Neural cell (in vitro differentiated cells): ENCODE measurements around the gene GTPBP6. TPM values are rescaled to one million over a fixed set of nuclear protein-coding genes. Genes with fewer than 3 reads are reported as not detected.
"Not testable (repeated sequence)": the region's sequence is repeated elsewhere in the genome, so short reads cannot be mapped to it uniquely, and the experiment has no call there.

ENCODE experiments used
- H2AFZ ChIP-seq: fragments of 200-600, 300-800 bp; sonication (generic), shearing (Covaris generic); 2 replicates; pipeline ENCODE4 v1.6.0; 2014; ENCODE audit warnings: low read depth, mild to moderate bottlenecking, antibody characterized with exemption, low read length, moderate library complexity
- H3F3A ChIP-seq: fragments of 200-600 bp; shearing (Covaris generic); 2 replicates; pipeline ENCODE4 v1.6.1; 2016; ENCODE audit warnings: mild to moderate bottlenecking, moderate library complexity, mixed read lengths, antibody characterized with exemption, low read length; ENCODE audit not compliant: insufficient read depth, poor library complexity, severe bottlenecking
- H3K27ac ChIP-seq: fragments of 200-600, 300-800 bp; sonication (generic), shearing (Covaris generic); 2 replicates; pipeline ENCODE4 v1.5.1; 2014; ENCODE audit warnings: mild to moderate bottlenecking, low read length, moderate library complexity
- H3K27me3 ChIP-seq: fragments of 300-800, 200-600 bp; sonication (generic), shearing (Covaris generic); 2 replicates; pipeline ENCODE4 v1.6.0; 2014; ENCODE audit warnings: mild to moderate bottlenecking, low read depth, low read length, moderate library complexity; ENCODE audit not compliant: insufficient read depth
- H3K36me3 ChIP-seq: fragments of 300-800, 200-600 bp; sonication (generic), shearing (Covaris generic); 2 replicates; pipeline ENCODE4 v1.5.1; 2014; ENCODE audit warnings: mild to moderate bottlenecking, antibody characterized with exemption, low read length, moderate library complexity; ENCODE audit not compliant: insufficient read depth
- H3K4me2 ChIP-seq: fragments of 300-800, 200-600 bp; sonication (generic), shearing (Covaris generic); 2 replicates; pipeline ENCODE4 v1.6.0; 2014; ENCODE audit warnings: mild to moderate bottlenecking, low read length
- H3K4me3 ChIP-seq: fragments of 300-800, 200-600 bp; sonication (generic), shearing (Covaris generic); 2 replicates; pipeline ENCODE4 v1.5.1; 2014; ENCODE audit warnings: mild to moderate bottlenecking, low read length, moderate library complexity
- H3K79me2 ChIP-seq: fragments of 200-600 bp; shearing (Covaris generic); replicated peaks from 2 replicates; pipeline ENCODE4 v1.6.0; 2014; ENCODE audit warnings: mild to moderate bottlenecking, low read length, moderate library complexity; ENCODE audit not compliant: insufficient read depth
- H3K9ac ChIP-seq: fragments of 300-800, 200-600 bp; sonication (generic), shearing (Covaris generic); 2 replicates; pipeline ENCODE4 v1.6.1; 2016; ENCODE audit warnings: mild to moderate bottlenecking, low read length, mixed read lengths
- H3K9me2 ChIP-seq: fragments of 200-600 bp; shearing (Covaris generic); 2 replicates; pipeline ENCODE4 v1.6.1; 2016; ENCODE audit warnings: mild to moderate bottlenecking, low read length, mixed read lengths; ENCODE audit not compliant: insufficient read depth
- H3K9me3 ChIP-seq: fragments of 200-600, 300-800 bp; sonication (generic), shearing (Covaris generic); 2 replicates; pipeline ENCODE4 v1.6.1; 2016; ENCODE audit warnings: mild to moderate bottlenecking, mixed run types, low read length, moderate library complexity, mixed read lengths
- H4K20me1 ChIP-seq: fragments of 200-600 bp; shearing (Covaris generic); 2 replicates; pipeline ENCODE4 v1.6.1; 2016; ENCODE audit warnings: mild to moderate bottlenecking, mixed run types; ENCODE audit not compliant: insufficient read depth
- EP300 ChIP-seq: fragments of 450-650 bp; conservative IDR thresholded peaks from 2 replicates; pipeline ENCODE4 v1.6.1; 2014; ENCODE audit warnings: antibody characterized with exemption, mild to moderate bottlenecking, moderate library complexity; ENCODE audit not compliant: poor library complexity, severe bottlenecking
- EZH2 ChIP-seq: fragments of 200-600, 300-800 bp; shearing (Covaris generic), sonication (generic); IDR thresholded peaks from 2 replicates; pipeline ENCODE4 v1.6.1; 2014; ENCODE audit warnings: antibody characterized with exemption, low read length, borderline replicate concordance, mild to moderate bottlenecking; ENCODE audit not compliant: insufficient read depth, poor library complexity, severe bottlenecking
- MXI1 ChIP-seq: fragments of 450-650 bp; conservative IDR thresholded peaks from 2 replicates; pipeline ENCODE4 v1.6.1; 2014; ENCODE audit warnings: antibody characterized with exemption, mild to moderate bottlenecking; ENCODE audit not compliant: poor library complexity, severe bottlenecking
- POLR2AphosphoS5 ChIP-seq: IDR thresholded peaks from 2 replicates; pipeline ENCODE4 v1.6.1; 2012
- RAD21 ChIP-seq: fragments of 450-650 bp; conservative IDR thresholded peaks from 2 replicates; pipeline ENCODE4 v1.6.1; 2014; ENCODE audit warnings: antibody characterized with exemption, mild to moderate bottlenecking, moderate library complexity
- SMC3 ChIP-seq: fragments of 450-650 bp; conservative IDR thresholded peaks from 2 replicates; pipeline ENCODE4 v1.6.1; 2014; ENCODE audit warnings: antibody characterized with exemption, mild to moderate bottlenecking, moderate library complexity; ENCODE audit not compliant: poor library complexity
- TAF1 ChIP-seq: IDR thresholded peaks from 2 replicates; pipeline ENCODE4 v1.6.1; 2012; ENCODE audit warnings: low read depth
- polyA plus RNA-seq: library from polyadenylated mRNA; depleted of rRNA; stranded (reverse); fragments of >200 nt; gene quantifications from 2 replicates; pipeline ENCODE4 v1.2.3, GENCODE V29; 2014
- TF ChIP-seq, protein P1 (sequence below): fragments of 450-650 bp; IDR thresholded peaks from 2 replicates; pipeline ENCODE4 v1.5.1; 2014; ENCODE audit warnings: antibody characterized with exemption, mild to moderate bottlenecking, moderate library complexity; ENCODE audit not compliant: poor library complexity, severe bottlenecking
- TF ChIP-seq, protein P2 (sequence below): IDR thresholded peaks from 2 replicates; pipeline ENCODE4 v1.6.1; 2012; ENCODE audit warnings: borderline replicate concordance

The GTPBP6 gene
- polyA plus RNA-seq, 1 donor from 2014 or later = 23.6 TPM

DNA sequence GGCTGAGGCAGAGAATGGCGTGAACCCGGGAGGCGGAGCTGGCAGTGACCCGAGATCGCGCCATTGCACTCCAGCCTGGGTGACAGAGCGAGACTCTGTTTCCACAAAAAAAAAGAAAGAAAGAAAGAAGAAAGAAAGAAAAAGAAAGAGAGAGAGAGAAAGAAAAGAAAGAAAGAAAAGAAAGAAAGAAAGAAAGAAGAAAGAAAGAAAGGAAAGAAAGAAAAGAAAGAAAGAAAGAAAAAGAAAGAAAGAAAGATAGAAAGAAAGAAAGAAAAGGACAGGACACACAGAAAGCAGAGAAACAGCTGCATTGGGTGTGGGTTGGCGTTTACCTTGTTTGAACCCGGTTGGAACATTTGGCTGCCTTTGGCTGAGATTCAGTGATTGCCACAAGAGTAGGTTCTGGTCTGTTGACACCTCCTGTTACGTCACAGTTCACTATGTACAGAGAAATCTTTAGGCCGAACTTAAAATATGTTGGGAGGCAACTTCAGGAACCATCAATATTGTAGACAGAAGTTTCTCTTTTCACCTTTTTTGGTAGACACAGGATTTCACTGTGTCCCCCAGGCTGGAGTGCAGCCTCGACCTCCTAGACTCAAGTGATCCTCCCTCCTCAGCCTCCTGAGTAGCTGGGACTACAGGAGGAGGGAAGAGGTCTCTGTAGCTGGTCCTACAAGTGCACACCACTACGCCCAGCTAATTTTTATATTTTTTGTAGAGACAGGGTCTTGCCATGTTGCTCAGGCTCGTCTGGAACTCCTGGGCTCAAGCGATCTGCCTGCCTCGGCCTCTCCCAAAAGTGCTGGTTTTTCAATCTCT is 53.8 kb downstream of the GTPBP6 start:
- TF ChIP-seq TAF1 (no peak), EP300 (no peak), SMC3 (no peak), EZH2 (no peak), POLR2AphosphoS5 (no peak), MXI1 (no peak), RAD21 (no peak)
- TF ChIP-seq, protein P1, sequence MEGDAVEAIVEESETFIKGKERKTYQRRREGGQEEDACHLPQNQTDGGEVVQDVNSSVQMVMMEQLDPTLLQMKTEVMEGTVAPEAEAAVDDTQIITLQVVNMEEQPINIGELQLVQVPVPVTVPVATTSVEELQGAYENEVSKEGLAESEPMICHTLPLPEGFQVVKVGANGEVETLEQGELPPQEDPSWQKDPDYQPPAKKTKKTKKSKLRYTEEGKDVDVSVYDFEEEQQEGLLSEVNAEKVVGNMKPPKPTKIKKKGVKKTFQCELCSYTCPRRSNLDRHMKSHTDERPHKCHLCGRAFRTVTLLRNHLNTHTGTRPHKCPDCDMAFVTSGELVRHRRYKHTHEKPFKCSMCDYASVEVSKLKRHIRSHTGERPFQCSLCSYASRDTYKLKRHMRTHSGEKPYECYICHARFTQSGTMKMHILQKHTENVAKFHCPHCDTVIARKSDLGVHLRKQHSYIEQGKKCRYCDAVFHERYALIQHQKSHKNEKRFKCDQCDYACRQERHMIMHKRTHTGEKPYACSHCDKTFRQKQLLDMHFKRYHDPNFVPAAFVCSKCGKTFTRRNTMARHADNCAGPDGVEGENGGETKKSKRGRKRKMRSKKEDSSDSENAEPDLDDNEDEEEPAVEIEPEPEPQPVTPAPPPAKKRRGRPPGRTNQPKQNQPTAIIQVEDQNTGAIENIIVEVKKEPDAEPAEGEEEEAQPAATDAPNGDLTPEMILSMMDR = no peak
- TF ChIP-seq, protein P2, sequence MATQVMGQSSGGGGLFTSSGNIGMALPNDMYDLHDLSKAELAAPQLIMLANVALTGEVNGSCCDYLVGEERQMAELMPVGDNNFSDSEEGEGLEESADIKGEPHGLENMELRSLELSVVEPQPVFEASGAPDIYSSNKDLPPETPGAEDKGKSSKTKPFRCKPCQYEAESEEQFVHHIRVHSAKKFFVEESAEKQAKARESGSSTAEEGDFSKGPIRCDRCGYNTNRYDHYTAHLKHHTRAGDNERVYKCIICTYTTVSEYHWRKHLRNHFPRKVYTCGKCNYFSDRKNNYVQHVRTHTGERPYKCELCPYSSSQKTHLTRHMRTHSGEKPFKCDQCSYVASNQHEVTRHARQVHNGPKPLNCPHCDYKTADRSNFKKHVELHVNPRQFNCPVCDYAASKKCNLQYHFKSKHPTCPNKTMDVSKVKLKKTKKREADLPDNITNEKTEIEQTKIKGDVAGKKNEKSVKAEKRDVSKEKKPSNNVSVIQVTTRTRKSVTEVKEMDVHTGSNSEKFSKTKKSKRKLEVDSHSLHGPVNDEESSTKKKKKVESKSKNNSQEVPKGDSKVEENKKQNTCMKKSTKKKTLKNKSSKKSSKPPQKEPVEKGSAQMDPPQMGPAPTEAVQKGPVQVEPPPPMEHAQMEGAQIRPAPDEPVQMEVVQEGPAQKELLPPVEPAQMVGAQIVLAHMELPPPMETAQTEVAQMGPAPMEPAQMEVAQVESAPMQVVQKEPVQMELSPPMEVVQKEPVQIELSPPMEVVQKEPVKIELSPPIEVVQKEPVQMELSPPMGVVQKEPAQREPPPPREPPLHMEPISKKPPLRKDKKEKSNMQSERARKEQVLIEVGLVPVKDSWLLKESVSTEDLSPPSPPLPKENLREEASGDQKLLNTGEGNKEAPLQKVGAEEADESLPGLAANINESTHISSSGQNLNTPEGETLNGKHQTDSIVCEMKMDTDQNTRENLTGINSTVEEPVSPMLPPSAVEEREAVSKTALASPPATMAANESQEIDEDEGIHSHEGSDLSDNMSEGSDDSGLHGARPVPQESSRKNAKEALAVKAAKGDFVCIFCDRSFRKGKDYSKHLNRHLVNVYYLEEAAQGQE = no peak
- Histone ChIP-seq H2AFZ (no peak overlapping the region), H3K9me2 (no peaks in the 10 kb centered on the region), H3K27me3 (no peaks in the 10 kb centered on the region), H3K9me3 (no peaks in the 10 kb centered on the region), H4K20me1 (no peaks in the 10 kb centered on the region), H3K27ac (no peak overlapping the region), H3K79me2 (no peaks in the 10 kb centered on the region), H3F3A (no peaks in the 10 kb centered on the region), H3K4me2 (no peak overlapping the region), H3K36me3 (no peaks in the 10 kb centered on the region), H3K4me3 (no peak overlapping the region), H3K9ac (no peak overlapping the region)

DNA sequence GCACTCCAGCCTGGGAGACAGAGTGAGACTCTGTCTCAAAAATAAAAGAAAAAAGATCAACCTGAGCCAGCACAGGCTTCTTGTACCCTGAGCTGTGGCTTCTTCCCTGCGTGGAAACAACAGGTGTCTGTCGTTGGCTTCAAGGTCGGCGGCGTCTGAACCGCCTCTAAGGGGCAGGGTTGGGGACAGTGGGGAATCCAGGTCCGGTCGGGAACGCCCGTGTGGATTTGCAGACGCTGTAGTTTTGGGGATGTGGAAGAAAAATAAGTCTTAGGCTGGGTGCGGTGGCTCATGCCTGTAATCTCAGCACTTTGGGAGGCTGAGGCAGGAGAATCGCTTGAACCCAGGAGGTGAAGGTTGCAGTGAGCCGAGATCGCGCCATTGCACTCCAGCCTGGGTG is 54.6 kb downstream of the GTPBP6 start:
- H3K9ac ChIP-seq, H2AFZ ChIP-seq, H3K4me3 ChIP-seq, H4K20me1 ChIP-seq, H3K9me3 ChIP-seq, H3K36me3 ChIP-seq, H3K27me3 ChIP-seq, H3K27ac ChIP-seq, H3K79me2 ChIP-seq, H3K4me2 ChIP-seq, H3F3A ChIP-seq, H3K9me2 ChIP-seq: not testable (repeated sequence)
